ENCODE measurements around the gene ANO4.
A peak's percentile ranks its signal among the peaks of the same experiment; 100 is the strongest.

ANO4 gene

GRCh38 chr12:100795800-100796179 lies 1.2 kb downstream of the ANO4 start:
- no peak for FAIRE-seq
- DNase-seq (ENCODE audit: insufficient read length, low spot score) = no peak
- TF ChIP-seq POLR2A (IDR thresholded peaks at IDR 0.05; ENCODE audit: low read depth, low read length) = no peak

- FAIRE-seq = no peak
Measured at GRCh38 chr12:100796621-100797020, 2.0 kb downstream of the ANO4 start.

GRCh38 chr12:100797246-100797645 lies 2.7 kb downstream of the ANO4 start:
- TF ChIP-seq POLR2A (IDR thresholded peaks at IDR 0.05; ENCODE audit: low read depth, low read length) = no peak
- DNase-seq (ENCODE audit: insufficient read length, low spot score) (no peak), FAIRE-seq (no peak)

More at GRCh38 chr12:100796621-100797020, 2.0 kb downstream of the ANO4 start:
- DNase-seq (ENCODE audit: insufficient read length, low spot score) = no peak
- no peak for TF ChIP-seq POLR2A (IDR thresholded peaks at IDR 0.05; ENCODE audit: low read depth, low read length)

- FAIRE-seq = no peak
Measured at GRCh38 chr12:100797786-100798185, 3.2 kb downstream of the ANO4 start.

GRCh38 chr12:100798286-100799160 lies 3.9 kb downstream of the ANO4 start:
- no peak for FAIRE-seq
- no peak for TF ChIP-seq POLR2A (IDR thresholded peaks at IDR 0.05; ENCODE audit: low read depth, low read length)
- DNase-seq (ENCODE audit: insufficient read length, low spot score) = no peak

More at GRCh38 chr12:100797786-100798185, 3.2 kb downstream of the ANO4 start:
- DNase-seq (ENCODE audit: insufficient read length, low spot score) = no peak
- no peak for TF ChIP-seq POLR2A (IDR thresholded peaks at IDR 0.05; ENCODE audit: low read depth, low read length)

- no peak for TF ChIP-seq POLR2A (IDR thresholded peaks at IDR 0.05; ENCODE audit: low read depth, low read length)
- FAIRE-seq (no peak), DNase-seq (ENCODE audit: insufficient read length, low spot score) (no peak)
Measured at GRCh38 chr12:100799770-100800169, 5.2 kb downstream of the ANO4 start.

GRCh38 chr12:100800723-100801122 lies 6.1 kb downstream of the ANO4 start:
- DNase-seq (ENCODE audit: insufficient read length, low spot score) = no peak
- no peak for FAIRE-seq
- no peak for TF ChIP-seq POLR2A (IDR thresholded peaks at IDR 0.05; ENCODE audit: low read depth, low read length)

GRCh38 chr12:100801320-100801719 lies 6.7 kb downstream of the ANO4 start:
- TF ChIP-seq POLR2A (IDR thresholded peaks at IDR 0.05; ENCODE audit: low read depth, low read length) = no peak
- DNase-seq (ENCODE audit: insufficient read length, low spot score) (no peak), FAIRE-seq (no peak)

- no peak for TF ChIP-seq POLR2A (IDR thresholded peaks at IDR 0.05; ENCODE audit: low read depth, low read length)
- DNase-seq (ENCODE audit: insufficient read length, low spot score) (no peak), FAIRE-seq (no peak)
Measured at GRCh38 chr12:100808777-100809176, 14.2 kb downstream of the ANO4 start.

GRCh38 chr12:100820314-100820713 lies 25.7 kb downstream of the ANO4 start:
- DNase-seq (ENCODE audit: insufficient read length, low spot score) (no peak), FAIRE-seq (no peak)
- no peak for TF ChIP-seq POLR2A (IDR thresholded peaks at IDR 0.05; ENCODE audit: low read depth, low read length)

GRCh38 chr12:100823963-100824362 lies 29.4 kb downstream of the ANO4 start:
- DNase-seq (ENCODE audit: insufficient read length, low spot score) (no peak), FAIRE-seq (no peak)
- no peak for TF ChIP-seq POLR2A (IDR thresholded peaks at IDR 0.05; ENCODE audit: low read depth, low read length)

- no peak for TF ChIP-seq POLR2A (IDR thresholded peaks at IDR 0.05; ENCODE audit: low read depth, low read length)
- DNase-seq (ENCODE audit: insufficient read length, low spot score) (no peak), FAIRE-seq (no peak)
Measured at GRCh38 chr12:100824476-100824875, 29.9 kb downstream of the ANO4 start.

GRCh38 chr12:100826323-100826722 lies 31.7 kb downstream of the ANO4 start:
- TF ChIP-seq POLR2A (IDR thresholded peaks at IDR 0.05; ENCODE audit: low read depth, low read length) = no peak
- FAIRE-seq (peak; percentile 79), DNase-seq (ENCODE audit: insufficient read length, low spot score) (no peak)

GRCh38 chr12:100827901-100828520 lies 33.4 kb downstream of the ANO4 start:
- DNase-seq (ENCODE audit: insufficient read length, low spot score) = no peak
- TF ChIP-seq POLR2A (IDR thresholded peaks at IDR 0.05; ENCODE audit: low read depth, low read length) = no peak
- no peak for FAIRE-seq
